ENCODE results near the gene MTG1.
"Not testable (repeated sequence)": the region's sequence is repeated elsewhere in the genome, so short reads cannot be mapped to it uniquely, and the experiment has no call there.

MTG1 gene

DNA sequence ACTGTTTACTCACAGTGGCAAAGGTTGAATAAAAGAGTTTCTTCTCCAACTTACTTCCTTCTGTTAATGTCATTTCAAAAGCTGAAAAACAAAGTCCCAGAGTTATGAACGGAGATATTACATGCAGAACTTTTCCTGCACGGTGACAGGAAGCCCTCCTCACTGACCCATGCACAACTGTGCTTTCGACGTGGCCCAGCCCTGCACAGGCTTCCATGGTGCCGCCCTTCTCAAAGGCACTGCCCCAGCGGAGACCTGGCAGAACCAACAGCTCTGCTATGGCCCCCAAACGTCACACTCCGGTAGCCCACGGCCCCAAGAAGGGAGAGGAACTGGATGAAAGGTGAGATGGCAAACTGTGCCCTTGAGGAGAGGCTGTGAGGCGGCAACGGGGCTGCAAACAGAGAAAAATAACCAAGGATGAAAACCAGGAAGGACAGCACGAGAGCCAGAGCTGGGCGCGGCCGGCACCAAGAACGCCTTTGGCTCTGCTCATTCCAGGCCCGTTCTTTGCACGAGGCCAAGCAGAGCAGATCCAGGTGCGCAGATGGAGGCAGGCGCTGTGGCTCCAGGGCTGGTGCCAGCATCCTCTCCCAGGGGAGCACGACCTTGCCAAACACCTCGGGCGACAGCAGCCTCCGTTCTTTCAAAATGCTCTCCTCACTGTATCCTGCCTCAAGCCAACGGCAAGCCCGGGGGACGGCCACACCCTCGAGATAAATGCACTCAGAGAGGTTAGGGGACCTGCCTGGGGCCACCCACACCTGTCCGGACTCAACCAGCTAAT, 29.1 kb upstream of the MTG1 start:
- ATAC-seq (replicated peaks): no peak
- Mint-ChIP-seq H3K27me3 (no peaks in the 10 kb centered on the region), H3K27ac (no peak overlapping the region), H3K9me3 (no peaks in the 10 kb centered on the region), H3K4me3 (no peak overlapping the region), H3K4me1 (ENCODE audit: low read depth in 2 of 2) (peaks cover 7 to 13% of the 10 kb centered on the region in 2 donors), H3K36me3 (ENCODE audit: insufficient read depth) (peaks cover 16% of the 10 kb centered on the region)
- no peak for DNase-seq

DNA sequence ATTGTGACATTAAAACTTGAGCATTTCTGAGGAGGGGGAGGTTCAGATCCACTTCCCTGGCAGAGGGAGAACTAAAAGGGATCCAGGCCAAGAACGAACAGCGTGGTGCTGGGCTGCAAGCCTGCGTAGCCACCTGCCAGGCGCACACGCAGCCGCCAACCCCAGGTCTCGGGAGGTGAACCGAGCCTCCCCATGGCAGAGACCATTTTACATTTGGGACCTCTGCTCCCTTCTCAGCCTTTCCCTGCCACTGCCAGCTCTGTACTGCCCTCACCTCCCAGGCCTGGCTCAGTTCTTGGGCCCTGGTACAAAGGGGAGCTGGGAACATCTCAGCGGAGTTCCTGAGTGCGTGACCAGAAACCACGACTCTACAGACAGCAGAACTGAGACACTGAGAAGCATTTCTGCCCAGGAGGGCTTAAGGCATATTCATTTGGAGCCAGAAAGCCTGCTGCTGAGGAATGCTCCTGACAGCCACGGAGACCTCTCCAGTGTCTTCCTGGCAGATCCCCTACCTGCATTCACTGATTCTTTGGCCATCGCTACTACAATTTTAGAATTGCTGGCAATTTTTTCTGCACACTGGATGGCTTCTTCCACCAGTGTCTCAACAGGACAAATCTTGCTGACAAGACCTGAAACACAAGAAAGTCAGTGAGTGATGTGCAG, 28.4 kb upstream of the MTG1 start:
- no peaks in the 10 kb centered on the region for H3K27me3 Mint-ChIP-seq
- H3K4me3 Mint-ChIP-seq: no peak overlapping the region
- H3K36me3 Mint-ChIP-seq (ENCODE audit: insufficient read depth): peaks cover 16% of the 10 kb centered on the region
- no peak for ATAC-seq (replicated peaks)
- peaks cover 7 to 10% of the 10 kb centered on the region in 2 donors for H3K4me1 Mint-ChIP-seq (ENCODE audit: low read depth in 2 of 2)
- H3K27ac Mint-ChIP-seq: no peak overlapping the region
- no peaks in the 10 kb centered on the region for H3K9me3 Mint-ChIP-seq
- DNase-seq: no peak

GRCh38 chr10:133366130-133366478, 27.9 kb upstream of the MTG1 start:
- no peak for ATAC-seq (replicated peaks)
- H3K9me3 Mint-ChIP-seq: no peaks in the 10 kb centered on the region
- H3K36me3 Mint-ChIP-seq (ENCODE audit: insufficient read depth): peaks cover 19% of the 10 kb centered on the region

DNA sequence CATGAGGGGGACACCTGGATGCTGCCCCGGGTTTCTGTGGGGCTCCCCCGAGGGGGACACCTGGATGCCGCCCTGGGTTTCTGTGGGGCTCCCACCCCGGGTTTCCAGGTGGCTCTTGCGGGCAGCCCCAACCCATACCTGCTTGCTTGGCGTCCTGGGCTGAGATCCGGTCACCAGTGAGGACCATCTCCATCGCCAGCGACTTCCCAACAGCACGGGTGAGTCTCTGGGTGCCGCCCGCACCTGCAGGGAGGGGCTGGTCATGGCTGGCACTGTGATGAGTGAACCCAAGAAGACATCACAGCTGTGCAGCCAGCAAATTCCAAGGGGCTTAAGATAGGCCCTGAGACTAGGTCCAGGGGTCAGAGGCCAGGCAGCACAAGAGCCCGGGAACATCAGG, 27.2 kb upstream of the MTG1 start:
- H3K36me3 Mint-ChIP-seq (ENCODE audit: insufficient read depth): peaks cover 19% of the 10 kb centered on the region
- H3K9me3 Mint-ChIP-seq: no peaks in the 10 kb centered on the region
- H3K27ac Mint-ChIP-seq: no peak overlapping the region

More at GRCh38 chr10:133366130-133366478, 27.9 kb upstream of the MTG1 start:
- Mint-ChIP-seq H3K27me3 (no peaks in the 10 kb centered on the region), H3K4me1 (ENCODE audit: low read depth in 2 of 2) (peaks cover 7 to 9% of the 10 kb centered on the region in 2 donors), H3K4me3 (no peak overlapping the region), H3K27ac (no peak overlapping the region)
- no peak for DNase-seq

GRCh38 chr10:133367461-133367860, 26.5 kb upstream of the MTG1 start:
- DNase-seq: not testable (repeated sequence)

More for the DNA sequence above, 27.2 kb upstream of the MTG1 start:
- peaks cover 2 to 3% of the 10 kb centered on the region in 2 donors for H3K4me1 Mint-ChIP-seq (ENCODE audit: low read depth in 2 of 2)
- H3K27me3 Mint-ChIP-seq: no peaks in the 10 kb centered on the region
- no peak overlapping the region for H3K4me3 Mint-ChIP-seq
- DNase-seq (no peak), ATAC-seq (replicated peaks) (no peak)

DNA sequence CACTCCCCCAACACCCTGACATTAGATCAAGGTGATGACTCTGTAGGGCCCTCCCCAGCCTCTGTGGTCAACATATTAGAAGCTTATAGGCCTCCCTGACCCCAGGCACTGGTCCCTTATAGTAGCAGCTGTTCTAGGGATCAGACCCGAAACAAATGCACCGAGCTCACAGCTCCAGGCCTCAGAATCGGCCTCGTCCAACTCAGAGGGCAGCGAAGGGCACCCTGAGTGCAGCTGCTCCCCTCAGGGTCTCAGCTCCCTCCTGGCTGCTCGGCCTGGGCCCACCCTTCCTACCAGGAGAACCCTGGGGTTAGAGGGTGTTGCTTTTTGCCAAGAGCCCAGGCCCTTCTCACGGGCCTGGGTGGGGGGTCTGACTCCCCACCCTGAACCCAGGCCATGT, 25.8 kb upstream of the MTG1 start:
- H3K36me3 Mint-ChIP-seq (ENCODE audit: insufficient read depth): peaks cover 21% of the 10 kb centered on the region
- no peaks in the 10 kb centered on the region for H3K9me3 Mint-ChIP-seq
- H3K4me3 Mint-ChIP-seq: no peak overlapping the region
- H3K27ac Mint-ChIP-seq: no peak overlapping the region
- DNase-seq: no peak
- H3K27me3 Mint-ChIP-seq: no peaks in the 10 kb centered on the region
- peaks cover 0 to 6% of the 10 kb centered on the region in 2 donors for H3K4me1 Mint-ChIP-seq (ENCODE audit: low read depth in 2 of 2)
- no peak for ATAC-seq (replicated peaks)

More at GRCh38 chr10:133367461-133367860, 26.5 kb upstream of the MTG1 start:
- not testable (repeated sequence) for H3K4me3 Mint-ChIP-seq; ATAC-seq (replicated peaks); H3K27me3 Mint-ChIP-seq; H3K9me3 Mint-ChIP-seq; H3K27ac Mint-ChIP-seq; H3K4me1 Mint-ChIP-seq (ENCODE audit: low read depth in 2 of 2)
- peaks cover 19% of the 10 kb centered on the region for H3K36me3 Mint-ChIP-seq (ENCODE audit: insufficient read depth)

DNA sequence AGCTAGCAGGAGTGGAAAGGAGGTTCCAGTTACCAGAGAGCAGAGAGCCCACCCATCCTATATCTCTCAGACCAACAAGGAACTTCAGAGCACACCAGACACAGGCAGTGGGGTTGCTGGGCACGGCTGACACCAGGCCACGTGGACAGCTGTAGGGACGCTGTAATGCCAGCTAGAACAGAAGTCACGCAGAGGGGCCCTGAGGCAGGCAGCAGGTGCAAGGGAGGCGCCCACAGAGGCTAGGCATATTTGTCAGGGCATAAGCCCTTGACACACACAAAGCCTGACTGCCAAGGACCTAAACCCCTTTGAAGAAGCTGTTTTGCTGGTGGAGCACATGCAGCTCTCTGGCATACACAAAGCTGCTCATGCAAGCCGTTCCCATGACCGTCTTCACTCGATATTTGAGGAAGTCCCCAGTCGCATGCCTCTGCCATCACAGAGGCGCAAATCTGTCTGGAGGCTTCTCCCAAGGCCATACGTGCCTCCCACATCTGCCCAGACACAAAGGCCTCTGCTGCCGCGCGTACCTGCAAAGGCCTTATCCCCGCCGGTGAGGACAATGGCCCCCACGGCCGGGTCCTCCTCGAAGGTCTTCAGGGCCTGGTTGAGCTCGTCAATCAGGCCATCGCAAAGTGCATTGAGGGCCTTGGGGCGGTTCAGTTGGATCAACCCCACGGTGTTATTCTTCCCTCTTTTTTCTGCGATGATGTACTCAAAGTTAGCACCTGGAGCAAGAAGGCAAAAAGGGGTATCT, 23.7 kb upstream of the MTG1 start:
- Mint-ChIP-seq H3K36me3 (ENCODE audit: insufficient read depth) (peaks cover 25% of the 10 kb centered on the region), H3K9me3 (no peaks in the 10 kb centered on the region), H3K27me3 (no peaks in the 10 kb centered on the region), H3K4me3 (no peak overlapping the region), H3K4me1 (ENCODE audit: low read depth in 2 of 2) (peaks cover 4 to 8% of the 10 kb centered on the region in 2 donors), H3K27ac (no peak overlapping the region)
- DNase-seq (no peak), ATAC-seq (replicated peaks) (no peak)

DNA sequence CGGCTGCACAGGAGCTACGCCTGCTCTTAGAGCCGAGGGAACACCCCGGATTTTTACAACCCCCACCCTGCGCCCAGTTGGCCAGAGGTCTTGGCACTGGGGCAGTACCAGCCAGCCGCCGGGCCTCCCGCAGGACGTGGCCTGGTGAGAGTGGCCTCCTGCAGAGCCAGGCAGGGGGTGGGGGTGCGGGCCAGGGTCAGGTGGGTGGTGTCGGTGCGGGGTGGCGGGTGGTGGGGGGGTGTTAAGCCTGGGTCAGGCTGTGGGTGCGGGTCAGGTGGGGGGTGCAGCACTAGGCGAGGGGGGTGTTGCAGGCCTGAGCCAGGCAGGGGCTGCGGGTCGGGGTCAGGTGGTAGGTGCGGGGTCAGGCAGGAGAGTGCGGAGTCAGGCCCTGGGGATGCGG, 21.4 kb upstream of the MTG1 start:
- H3K9me3 Mint-ChIP-seq: no peaks in the 10 kb centered on the region
- H3K27me3 Mint-ChIP-seq: no peaks in the 10 kb centered on the region
- H3K36me3 Mint-ChIP-seq (ENCODE audit: insufficient read depth): peaks cover 24% of the 10 kb centered on the region
- ATAC-seq (replicated peaks) (no peak), DNase-seq (no peak)
- H3K4me3 Mint-ChIP-seq: peak overlapping the region; percentile 86
- no peak overlapping the region for H3K27ac Mint-ChIP-seq
- H3K4me1 Mint-ChIP-seq (ENCODE audit: low read depth in 2 of 2): peaks cover 4 to 8% of the 10 kb centered on the region in 2 donors

DNA sequence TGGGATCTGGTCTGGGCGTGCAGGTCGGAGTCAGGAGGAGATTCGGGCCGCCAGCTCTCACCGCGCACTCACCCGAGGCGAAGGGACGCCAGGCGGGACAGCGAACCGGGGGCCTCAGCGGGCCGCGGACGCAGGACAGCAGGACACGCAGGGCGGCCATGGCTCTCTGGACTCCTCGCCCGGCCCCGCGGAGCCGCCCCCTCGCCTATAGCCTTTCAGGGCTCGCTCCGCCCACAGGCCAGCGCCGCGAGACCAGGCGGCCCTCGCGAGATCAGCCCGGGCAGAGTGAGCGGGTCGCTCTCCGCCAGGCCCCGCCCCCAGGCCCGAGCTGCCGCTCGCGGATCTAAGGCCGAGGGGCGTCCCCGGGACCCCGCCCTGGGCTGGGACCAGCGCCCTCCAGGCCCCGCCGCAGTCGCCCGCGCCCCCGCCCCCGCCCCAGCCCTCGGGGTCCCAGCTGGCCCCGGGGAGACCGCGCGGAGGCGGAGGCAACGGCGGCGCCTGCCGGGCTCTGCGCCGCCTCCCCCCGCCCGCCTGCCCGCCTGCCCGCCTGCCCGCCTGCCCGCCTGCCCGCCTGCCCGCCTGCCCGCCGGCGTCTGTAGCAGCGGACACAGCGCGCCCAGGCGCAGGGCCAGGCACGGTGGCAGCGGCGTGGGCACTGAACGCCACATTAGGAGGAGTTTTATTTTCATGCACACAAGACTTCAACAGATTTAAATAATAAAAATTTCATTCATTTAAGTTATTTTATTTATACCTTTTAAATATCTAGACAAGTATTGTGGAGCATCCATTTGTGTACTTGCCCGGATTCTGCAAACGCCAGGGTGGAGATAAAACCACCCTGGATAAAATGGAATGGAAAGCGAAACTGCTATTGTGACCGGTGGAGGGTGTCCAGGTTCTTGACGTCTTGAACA, 20.5 kb upstream of the MTG1 start, which contains the start of gene ECHS1:
ECHS1 (minus strand) TSS at position 181 of the 917 bp plus-strand sequence; CDS start at position 160, 21 bp downstream.
- H3K4me3 Mint-ChIP-seq: peak within 1 kb of the TSS; percentile 86
- H3K27me3 Mint-ChIP-seq: no peaks in the 10 kb centered on the region
- ATAC-seq (replicated peaks) (peak; percentile 98), DNase-seq (peak; percentile 90 to 94 (median 91))
- H3K4me1 Mint-ChIP-seq (ENCODE audit: low read depth in 2 of 2): peaks cover 4 to 10% of the 10 kb centered on the region in 2 donors
- peaks cover 23% of the 10 kb centered on the region for H3K36me3 Mint-ChIP-seq (ENCODE audit: insufficient read depth)
- H3K9me3 Mint-ChIP-seq: no peaks in the 10 kb centered on the region
- H3K27ac Mint-ChIP-seq: peak within 1 kb of the TSS; percentile 69 to 77

GRCh38 chr10:133375357-133376115, 18.4 kb upstream of the MTG1 start:
- DNase-seq: no peak
- no peaks in the 10 kb centered on the region for H3K27me3 Mint-ChIP-seq
- H3K4me3 Mint-ChIP-seq: no peak overlapping the region
- no peak overlapping the region for H3K27ac Mint-ChIP-seq
- no peak for ATAC-seq (replicated peaks)
- H3K9me3 Mint-ChIP-seq: no peaks in the 10 kb centered on the region
- H3K36me3 Mint-ChIP-seq (ENCODE audit: insufficient read depth): peaks cover 18% of the 10 kb centered on the region
- peaks cover 11 to 15% of the 10 kb centered on the region in 2 donors for H3K4me1 Mint-ChIP-seq (ENCODE audit: low read depth in 2 of 2)

DNA sequence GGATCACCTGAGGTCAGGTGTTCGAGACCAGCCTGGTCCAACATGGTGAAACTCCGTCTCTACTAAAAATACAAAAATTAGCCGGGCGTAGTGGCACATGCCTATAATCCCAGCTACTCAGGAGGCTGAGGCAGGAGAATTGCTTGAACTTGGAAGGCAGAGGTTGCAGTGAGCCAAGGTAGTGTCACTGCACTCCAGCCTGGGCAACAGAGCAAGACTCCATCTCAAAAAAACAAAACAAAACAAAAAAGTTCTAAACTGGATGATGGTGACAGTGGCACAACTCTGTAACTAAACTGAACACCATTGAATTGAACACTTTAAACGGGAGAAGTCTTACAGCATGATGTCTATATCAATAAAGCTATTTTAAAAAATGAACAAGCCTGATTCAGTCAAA, 17.8 kb upstream of the MTG1 start:
- not testable (repeated sequence) for H3K9me3 Mint-ChIP-seq; DNase-seq; ATAC-seq (replicated peaks); H3K27me3 Mint-ChIP-seq; H3K27ac Mint-ChIP-seq
- peaks cover 12 to 15% of the 10 kb centered on the region in 2 donors for H3K4me1 Mint-ChIP-seq (ENCODE audit: low read depth in 2 of 2)
- peaks cover 16% of the 10 kb centered on the region for H3K36me3 Mint-ChIP-seq (ENCODE audit: insufficient read depth)
- H3K4me3 Mint-ChIP-seq: peak overlapping the region; percentile 68 to 79

All from effector memory CD8-positive, alpha-beta T cell (primary cell).